PFSK-1 (cell line): ENCODE measurements around the gene IFI35.

Experiments used
- FOXP2 ChIP-seq: optimal IDR thresholded peaks from 2 replicates; pipeline ENCODE3; 2011; ENCODE audit warnings: borderline replicate concordance, control low read depth, inconsistent platforms; ENCODE audit not compliant: insufficient read depth; ENCODE audit errors: extremely low read length, extremely low read depth
- POLR2AphosphoS5 ChIP-seq: IDR thresholded peaks from 2 replicates; pipeline ENCODE4 v1.6.1; 2012; ENCODE audit warnings: low read depth, mild to moderate bottlenecking, control low read depth, low read length, moderate library complexity
- REST ChIP-seq, 2 experiments: IDR thresholded peaks; 2 replicates each; pipeline versions ENCODE4 v1.6.1 to v1.8.0; 2011 to 2012; ENCODE audit warnings: low read depth in 2 of 2, low read length in 2 of 2, control low read depth in 1 of 2, inconsistent platforms in 1 of 2, mild to moderate bottlenecking in 1 of 2, moderate library complexity in 1 of 2; ENCODE audit not compliant: insufficient read depth in 1 of 2
- SIN3A ChIP-seq: IDR thresholded peaks from 2 replicates; pipeline ENCODE4 v1.6.1; 2012; ENCODE audit warnings: mild to moderate bottlenecking, low read length, moderate library complexity, borderline replicate concordance; ENCODE audit not compliant: insufficient read depth
- TAF1 ChIP-seq: IDR thresholded peaks from 2 replicates; pipeline ENCODE4 v1.6.1; 2012; ENCODE audit warnings: low read length, control low read depth, borderline replicate concordance; ENCODE audit not compliant: insufficient read depth

- TF ChIP-seq REST (IDR thresholded peaks at IDR 0.05; ENCODE audit: insufficient read depth in 1 of 2, low read depth in 2 of 2, low read length in 2 of 2) = no peak
- TF ChIP-seq POLR2AphosphoS5 = no peak
- no peak for TF ChIP-seq SIN3A
- TF ChIP-seq TAF1 = no peak
- no peak for TF ChIP-seq FOXP2
Measured at GRCh38 chr17:42991471-42991870, 15.1 kb upstream of the IFI35 start.
